ENCODE results near the gene GPR68.
"Not testable (repeated sequence)": the region's sequence is repeated elsewhere in the genome, so short reads cannot be mapped to it uniquely, and the experiment has no call there.

GPR68 gene

DNA sequence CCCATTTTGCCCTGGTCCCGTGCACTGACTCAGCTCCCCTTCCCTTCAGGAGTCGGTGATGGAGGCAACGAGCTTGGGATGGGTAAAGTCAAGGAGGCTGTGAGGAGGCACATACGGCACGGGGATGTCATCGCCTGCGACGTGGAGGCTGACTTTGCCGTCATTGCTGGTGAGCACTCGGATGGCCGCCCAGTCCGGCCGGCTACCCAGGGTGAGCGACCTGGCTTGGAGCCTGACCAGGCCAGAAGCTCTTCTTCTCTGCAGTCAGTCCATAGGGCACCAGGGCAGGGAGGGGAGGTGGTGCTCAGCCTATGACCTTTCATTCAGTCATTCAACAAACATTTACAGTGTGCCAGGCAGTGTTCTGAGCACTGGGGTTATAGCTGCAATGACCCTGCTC, 39.8 kb downstream of the GPR68 start:
- H3K36me3 ChIP-seq (ENCODE audit: insufficient read depth, low read length), result peaks cover 16% of the 10 kb centered on the region

DNA sequence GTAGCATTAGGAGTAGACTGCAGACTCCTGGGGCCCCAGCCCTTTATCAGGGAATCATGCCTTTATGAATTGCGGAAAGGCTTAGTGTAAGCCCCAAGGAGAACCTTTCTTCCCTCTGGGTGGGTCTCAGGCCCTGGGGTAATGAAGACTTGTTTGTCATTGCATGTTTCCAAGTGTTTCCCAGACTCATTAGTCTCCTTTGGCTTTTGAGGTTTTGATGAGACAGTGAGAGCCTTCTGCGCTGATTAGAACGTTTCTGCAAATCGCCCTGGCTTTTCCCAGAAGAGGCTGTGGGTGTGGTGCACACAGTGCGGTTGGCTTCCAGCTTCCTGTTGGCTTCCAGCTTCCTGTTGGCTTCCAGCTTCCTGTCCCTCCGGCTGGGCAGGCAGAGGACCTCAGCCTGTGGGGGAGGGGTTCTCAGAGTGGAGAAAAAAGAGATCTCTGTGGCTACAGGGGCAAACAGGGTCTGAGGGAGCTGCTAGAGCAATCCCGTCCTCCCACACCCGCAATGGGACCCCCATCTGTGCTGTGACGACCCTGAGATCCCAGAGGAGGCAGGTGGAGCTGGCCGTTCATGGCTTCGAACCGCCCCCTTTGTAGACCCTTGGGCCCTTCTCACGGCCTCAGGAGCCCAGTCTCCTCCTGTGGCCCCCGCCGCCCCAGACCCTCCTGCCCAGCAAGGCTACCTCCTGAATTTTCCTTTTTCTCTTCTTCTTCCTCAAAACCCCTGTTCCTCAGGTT, 42.1 kb downstream of the GPR68 start:
- Histone ChIP-seq H3K36me3 (ENCODE audit: insufficient read depth, low read length) (peaks cover 21% of the 10 kb centered on the region), H3K4me2 (ENCODE audit: low read length) (no peak overlapping the region), H3K4me1 (ENCODE audit: control insufficient read depth, insufficient read depth, low read length) (peaks cover 5% of the 10 kb centered on the region), H3K4me3 (ENCODE audit: low read length) (no peak overlapping the region), H3K9me3 (replicated peaks; ENCODE audit: low read length) (no peaks in the 10 kb centered on the region), H3K27me3 (ENCODE audit: control insufficient read depth, insufficient read depth, low read length) (no peaks in the 10 kb centered on the region), H3K9ac (ENCODE audit: low read depth, low read length) (no peak overlapping the region)

More for the DNA sequence above, 39.8 kb downstream of the GPR68 start:
- H3K9ac ChIP-seq (ENCODE audit: low read depth, low read length), result no peak overlapping the region
- H3K4me1 ChIP-seq (ENCODE audit: control insufficient read depth, insufficient read depth, low read length), result peaks cover 5% of the 10 kb centered on the region
- no peaks in the 10 kb centered on the region for H3K27me3 ChIP-seq (ENCODE audit: control insufficient read depth, insufficient read depth, low read length)
- no peak overlapping the region for H3K4me2 ChIP-seq (ENCODE audit: low read length)
- no peak overlapping the region for H3K4me3 ChIP-seq (ENCODE audit: low read length)
- no peaks in the 10 kb centered on the region for H3K9me3 ChIP-seq (replicated peaks; ENCODE audit: low read length)

DNA sequence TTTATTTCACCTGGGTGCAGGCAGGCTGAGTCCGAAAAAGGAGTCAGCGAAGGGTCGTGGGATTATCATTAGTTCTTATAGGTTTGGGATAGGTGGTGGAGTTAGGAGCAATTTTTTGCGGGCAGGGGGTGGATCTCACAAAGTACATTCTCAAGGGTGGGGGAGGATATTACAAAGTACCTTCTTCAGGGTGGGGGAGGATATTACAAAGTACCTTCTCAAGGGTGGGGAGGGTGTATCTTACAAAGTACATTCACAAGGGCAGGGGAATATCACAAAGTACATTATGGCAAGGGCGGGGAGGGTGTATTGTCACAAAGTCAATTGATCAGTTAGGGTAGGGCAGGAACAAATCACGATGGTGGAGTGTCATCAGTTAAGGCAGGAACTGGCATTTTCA, 43.7 kb downstream of the GPR68 start:
- not testable (repeated sequence) for H3K27me3 ChIP-seq (ENCODE audit: control insufficient read depth, insufficient read depth, low read length); H3K4me1 ChIP-seq (ENCODE audit: control insufficient read depth, insufficient read depth, low read length); H3K4me2 ChIP-seq (ENCODE audit: low read length); H3K9me3 ChIP-seq (replicated peaks; ENCODE audit: low read length); H3K9ac ChIP-seq (ENCODE audit: low read depth, low read length); H3K4me3 ChIP-seq (ENCODE audit: low read length)
- H3K36me3 ChIP-seq (ENCODE audit: insufficient read depth, low read length), result peaks cover 26% of the 10 kb centered on the region

DNA sequence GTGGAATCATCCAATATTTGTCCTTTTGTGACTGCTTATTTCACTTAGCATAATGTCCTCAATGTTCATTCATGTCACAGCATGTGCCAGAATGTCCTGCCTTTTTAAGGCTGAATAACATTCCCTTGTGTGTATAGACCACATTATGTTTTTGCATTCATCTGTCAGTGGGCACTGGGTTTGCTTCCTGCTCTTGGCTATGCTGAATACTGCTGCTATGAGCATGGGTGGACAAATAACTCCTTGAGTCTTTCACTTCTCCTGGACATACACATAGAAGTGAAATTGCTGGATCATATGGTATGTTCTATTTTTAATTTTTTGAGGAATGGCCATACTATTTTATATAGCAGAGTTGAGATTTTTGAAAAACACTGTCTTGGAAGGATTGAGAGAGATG, 46.9 kb downstream of the GPR68 start:
- H3K27me3 ChIP-seq (ENCODE audit: control insufficient read depth, insufficient read depth, low read length), result no peaks in the 10 kb centered on the region
- peaks cover 5% of the 10 kb centered on the region for H3K4me1 ChIP-seq (ENCODE audit: control insufficient read depth, insufficient read depth, low read length)
- no peaks in the 10 kb centered on the region for H3K9me3 ChIP-seq (replicated peaks; ENCODE audit: low read length)
- H3K36me3 ChIP-seq (ENCODE audit: insufficient read depth, low read length), result peaks cover 15% of the 10 kb centered on the region
- no peak overlapping the region for H3K4me2 ChIP-seq (ENCODE audit: low read length)
- H3K9ac ChIP-seq (ENCODE audit: low read depth, low read length), result no peak overlapping the region
- no peak overlapping the region for H3K4me3 ChIP-seq (ENCODE audit: low read length)

DNA sequence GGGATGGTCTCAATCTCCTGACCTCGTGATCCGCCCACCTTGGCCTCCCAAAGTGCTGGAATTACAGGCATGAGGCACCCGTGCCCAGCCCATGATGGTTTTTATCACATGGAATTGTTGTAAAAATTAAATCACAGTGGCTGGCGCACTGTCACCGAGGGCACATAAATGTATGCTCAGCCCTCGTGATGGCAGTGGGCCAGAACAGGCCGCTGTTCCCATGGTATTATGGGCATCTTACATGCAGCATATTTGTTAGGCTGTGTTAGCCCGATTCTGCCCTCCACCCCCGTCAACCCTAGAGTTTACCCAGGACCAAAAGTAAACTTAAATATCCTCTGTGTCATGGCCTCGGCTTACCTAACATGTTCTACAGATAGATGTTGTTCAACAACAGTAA, 48.6 kb downstream of the GPR68 start:
- peaks cover 15% of the 10 kb centered on the region for H3K36me3 ChIP-seq (ENCODE audit: insufficient read depth, low read length)
- no peaks in the 10 kb centered on the region for H3K27me3 ChIP-seq (ENCODE audit: control insufficient read depth, insufficient read depth, low read length)
- H3K4me3 ChIP-seq (ENCODE audit: low read length), result no peak overlapping the region
- H3K4me2 ChIP-seq (ENCODE audit: low read length), result no peak overlapping the region
- H3K9me3 ChIP-seq (replicated peaks; ENCODE audit: low read length), result no peaks in the 10 kb centered on the region
- H3K4me1 ChIP-seq (ENCODE audit: control insufficient read depth, insufficient read depth, low read length), result no peaks in the 10 kb centered on the region
- H3K9ac ChIP-seq (ENCODE audit: low read depth, low read length), result no peak overlapping the region

DNA sequence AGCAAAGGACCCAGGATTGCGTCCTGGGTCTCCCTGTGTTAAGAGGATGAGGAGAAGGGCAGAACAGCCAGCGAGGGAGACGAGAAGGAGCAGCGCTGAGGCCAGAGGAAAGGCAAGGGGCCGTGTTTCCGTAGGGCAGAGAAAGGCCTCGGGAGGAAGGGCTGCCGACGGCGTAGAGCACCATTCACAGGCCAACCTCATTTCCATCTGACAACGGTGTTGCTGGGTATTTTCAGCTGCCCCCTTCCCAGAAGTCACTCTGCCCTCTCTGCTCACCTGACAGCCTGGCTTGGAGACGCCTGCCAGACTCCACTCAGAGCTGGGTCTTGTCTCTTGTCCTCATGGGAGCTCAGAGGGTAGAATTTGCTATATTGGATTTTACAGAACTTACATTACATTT, 51.4 kb downstream of the GPR68 start:
- Histone ChIP-seq H3K9me3 (replicated peaks; ENCODE audit: low read length) (no peaks in the 10 kb centered on the region), H3K4me3 (ENCODE audit: low read length) (no peak overlapping the region), H3K27me3 (ENCODE audit: control insufficient read depth, insufficient read depth, low read length) (no peaks in the 10 kb centered on the region), H3K9ac (ENCODE audit: low read depth, low read length) (no peak overlapping the region), H3K4me2 (ENCODE audit: low read length) (no peak overlapping the region), H3K36me3 (ENCODE audit: insufficient read depth, low read length) (peaks cover 10% of the 10 kb centered on the region), H3K4me1 (ENCODE audit: control insufficient read depth, insufficient read depth, low read length) (no peaks in the 10 kb centered on the region)

DNA sequence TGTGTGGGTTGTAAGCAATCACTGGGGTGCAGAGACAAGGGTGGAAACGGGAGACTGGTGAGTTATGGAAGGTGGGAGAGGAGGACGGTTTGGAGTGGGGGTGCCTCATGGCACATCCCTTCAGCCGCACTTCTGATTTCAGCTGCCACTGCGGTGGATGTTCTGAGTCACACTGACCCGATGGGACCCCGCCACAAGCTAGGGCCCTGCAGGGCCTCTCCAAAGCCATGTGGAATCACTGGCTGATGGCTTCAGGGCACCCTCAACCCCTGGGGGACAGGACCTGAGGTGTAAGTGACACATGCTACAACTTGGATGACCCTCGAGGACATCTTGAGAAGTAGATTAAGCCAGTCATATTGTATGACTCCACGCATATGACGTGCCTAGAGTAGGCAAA, 53.7 kb downstream of the GPR68 start:
- Histone ChIP-seq H3K9me3 (replicated peaks; ENCODE audit: low read length) (no peaks in the 10 kb centered on the region), H3K27me3 (ENCODE audit: control insufficient read depth, insufficient read depth, low read length) (no peaks in the 10 kb centered on the region), H3K4me3 (ENCODE audit: low read length) (no peak overlapping the region), H3K9ac (ENCODE audit: low read depth, low read length) (no peak overlapping the region), H3K36me3 (ENCODE audit: insufficient read depth, low read length) (peaks cover 7% of the 10 kb centered on the region), H3K4me1 (ENCODE audit: control insufficient read depth, insufficient read depth, low read length) (peaks cover 9% of the 10 kb centered on the region), H3K4me2 (ENCODE audit: low read length) (no peak overlapping the region)

DNA sequence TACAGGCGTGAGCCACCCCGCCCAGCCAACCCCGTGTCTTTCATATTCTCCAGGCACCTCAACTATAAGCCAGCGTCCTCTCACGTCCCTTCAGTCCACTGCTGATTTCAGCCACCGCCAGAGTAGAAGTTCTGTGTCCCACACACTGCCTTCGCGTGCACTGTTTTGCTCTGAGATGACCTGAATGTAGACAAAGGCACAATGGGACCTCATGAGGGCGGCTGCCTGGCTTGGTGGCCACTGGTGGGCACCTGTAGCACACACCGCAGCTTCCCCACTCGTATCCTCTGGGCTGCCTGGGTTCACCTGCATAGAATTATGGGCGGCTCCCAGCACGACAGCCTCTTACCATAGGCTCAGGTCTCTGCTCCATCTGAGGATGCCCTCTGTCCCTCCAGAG, 57.2 kb downstream of the GPR68 start:
- Histone ChIP-seq H3K4me3 (ENCODE audit: low read length) (no peak overlapping the region), H3K4me2 (ENCODE audit: low read length) (no peak overlapping the region), H3K4me1 (ENCODE audit: control insufficient read depth, insufficient read depth, low read length) (peaks cover 14% of the 10 kb centered on the region), H3K36me3 (ENCODE audit: insufficient read depth, low read length) (peaks cover 12% of the 10 kb centered on the region), H3K27me3 (ENCODE audit: control insufficient read depth, insufficient read depth, low read length) (no peaks in the 10 kb centered on the region), H3K9me3 (replicated peaks; ENCODE audit: low read length) (no peaks in the 10 kb centered on the region), H3K9ac (ENCODE audit: low read depth, low read length) (no peak overlapping the region)

DNA sequence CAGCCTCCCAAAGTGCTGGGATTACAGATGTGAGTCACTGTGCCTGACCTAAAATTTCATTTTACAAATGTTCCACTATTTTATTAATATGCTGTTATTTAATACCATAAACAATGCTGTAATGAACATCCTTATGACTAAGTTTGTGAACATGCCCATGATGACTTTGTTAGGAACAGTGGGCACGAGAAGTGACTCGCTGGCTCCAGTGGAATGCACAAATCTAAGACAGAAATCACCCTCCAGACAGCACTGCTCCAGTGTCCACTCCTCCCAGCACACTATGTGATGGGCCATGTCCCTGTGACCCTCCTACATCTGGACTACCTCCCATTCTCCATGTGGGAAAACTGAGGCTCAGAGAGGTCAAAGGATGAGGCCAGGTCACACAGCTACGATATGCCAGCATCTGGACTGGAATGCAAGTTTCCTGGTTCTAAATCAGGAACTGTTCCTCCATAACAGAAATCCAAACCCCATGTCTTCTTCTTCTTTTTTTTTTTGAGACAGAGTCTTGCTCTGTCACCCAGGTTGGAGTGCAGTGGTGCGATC, 57.9 kb downstream of the GPR68 start:
- Histone ChIP-seq H3K9me3 (replicated peaks; ENCODE audit: low read length) (no peaks in the 10 kb centered on the region), H3K4me2 (ENCODE audit: low read length) (no peak overlapping the region), H3K27me3 (ENCODE audit: control insufficient read depth, insufficient read depth, low read length) (no peaks in the 10 kb centered on the region), H3K4me3 (ENCODE audit: low read length) (no peak overlapping the region), H3K9ac (ENCODE audit: low read depth, low read length) (no peak overlapping the region), H3K36me3 (ENCODE audit: insufficient read depth, low read length) (peaks cover 12% of the 10 kb centered on the region), H3K4me1 (ENCODE audit: control insufficient read depth, insufficient read depth, low read length) (peaks cover 14% of the 10 kb centered on the region)

DNA sequence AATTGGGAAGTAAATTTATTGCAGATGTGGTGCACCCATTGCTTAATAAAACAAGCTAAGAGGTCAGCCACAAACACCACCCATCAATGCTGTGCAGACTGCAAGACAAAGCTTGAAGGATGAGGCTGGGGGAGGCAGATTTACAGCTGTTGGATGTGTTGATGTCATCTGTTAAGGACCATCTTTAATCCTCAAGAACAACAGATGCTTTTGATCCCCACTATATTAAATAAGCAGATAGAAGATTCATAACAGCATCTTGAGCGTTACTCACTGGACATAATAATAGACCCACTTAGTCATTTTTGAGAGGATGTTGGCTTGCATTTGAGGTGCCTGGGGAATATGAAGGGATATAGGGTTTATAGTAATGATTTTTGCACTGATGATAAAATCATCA, 58.8 kb downstream of the GPR68 start:
- H3K9me3 ChIP-seq (replicated peaks; ENCODE audit: low read length), result no peaks in the 10 kb centered on the region
- H3K9ac ChIP-seq (ENCODE audit: low read depth, low read length), result no peak overlapping the region
- no peak overlapping the region for H3K4me2 ChIP-seq (ENCODE audit: low read length)
- H3K4me1 ChIP-seq (ENCODE audit: control insufficient read depth, insufficient read depth, low read length), result peaks cover 14% of the 10 kb centered on the region
- H3K4me3 ChIP-seq (ENCODE audit: low read length), result no peak overlapping the region
- peaks cover 12% of the 10 kb centered on the region for H3K36me3 ChIP-seq (ENCODE audit: insufficient read depth, low read length)
- H3K27me3 ChIP-seq (ENCODE audit: control insufficient read depth, insufficient read depth, low read length), result no peaks in the 10 kb centered on the region

DNA sequence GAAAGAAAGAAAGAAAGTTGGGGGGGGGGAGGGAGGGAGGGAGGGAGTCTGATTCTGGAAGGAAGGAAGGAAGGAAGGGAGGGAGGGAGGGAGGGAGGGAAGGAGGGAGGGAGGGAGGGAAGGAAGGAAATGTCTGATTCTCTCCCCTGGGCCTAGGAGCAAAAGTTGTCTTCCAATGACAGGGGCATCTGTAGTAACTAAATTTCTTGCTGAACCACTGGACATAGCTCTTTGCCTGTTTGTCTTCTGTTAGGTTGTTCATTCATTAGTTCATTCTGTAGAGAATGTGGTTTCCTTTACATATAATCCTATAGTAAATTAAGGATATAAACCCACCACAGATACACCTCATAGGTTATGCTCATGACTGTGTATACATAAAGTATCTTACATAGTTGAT, 59.9 kb downstream of the GPR68 start:
- no peaks in the 10 kb centered on the region for H3K27me3 ChIP-seq (ENCODE audit: control insufficient read depth, insufficient read depth, low read length)
- peaks cover 12% of the 10 kb centered on the region for H3K36me3 ChIP-seq (ENCODE audit: insufficient read depth, low read length)
- H3K4me3 ChIP-seq (ENCODE audit: low read length), result no peak overlapping the region
- H3K4me2 ChIP-seq (ENCODE audit: low read length), result no peak overlapping the region
- H3K4me1 ChIP-seq (ENCODE audit: control insufficient read depth, insufficient read depth, low read length), result peaks cover 14% of the 10 kb centered on the region
- no peaks in the 10 kb centered on the region for H3K9me3 ChIP-seq (replicated peaks; ENCODE audit: low read length)
- no peak overlapping the region for H3K9ac ChIP-seq (ENCODE audit: low read depth, low read length)

DNA sequence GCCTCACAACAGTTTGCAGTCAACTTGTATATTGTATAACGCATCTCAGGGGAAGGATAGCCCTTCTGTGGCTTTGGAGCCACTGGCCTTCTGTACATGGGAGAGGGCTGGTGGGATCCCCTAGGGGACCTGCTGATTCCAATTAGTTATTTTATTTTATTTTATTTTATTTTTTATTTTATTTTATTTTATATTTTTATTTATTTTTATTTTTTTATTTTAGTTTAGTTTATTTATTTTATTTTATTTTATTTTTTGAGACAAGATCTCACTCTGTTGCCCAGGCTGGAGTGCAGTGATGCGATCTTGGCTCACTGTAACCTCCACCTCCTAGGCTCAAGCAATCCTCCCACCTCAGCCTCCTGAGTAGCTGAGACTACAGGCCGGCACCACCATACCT, 61.8 kb downstream of the GPR68 start:
- H3K4me3 ChIP-seq (ENCODE audit: low read length); H3K9me3 ChIP-seq (replicated peaks; ENCODE audit: low read length): not testable (repeated sequence)
- H3K4me1 ChIP-seq (ENCODE audit: control insufficient read depth, insufficient read depth, low read length), result peaks cover 14% of the 10 kb centered on the region

More for the DNA sequence above, 61.8 kb downstream of the GPR68 start:
- H3K36me3 ChIP-seq (ENCODE audit: insufficient read depth, low read length); H3K27me3 ChIP-seq (ENCODE audit: control insufficient read depth, insufficient read depth, low read length); H3K9ac ChIP-seq (ENCODE audit: low read depth, low read length); H3K4me2 ChIP-seq (ENCODE audit: low read length): not testable (repeated sequence)

All from skeletal muscle satellite cell (primary cell).